Cerebellar cortex (tissue), 1 donor: ENCODE data around the gene MATCAP1.

Source experiments
- DNase-seq: peaks from one replicate; pipeline ENCODE4 v3.0.0-alpha.2; 2015; ENCODE audit warnings: low spot score

Gene MATCAP1

GRCh38 chr16:67190448-67191399, 7.0 kb upstream of the MATCAP1 start:
- DNase-seq = no peak

GRCh38 chr16:67190041-67190440, 6.3 kb upstream of the MATCAP1 start, which contains the start of gene EXOC3L1:
EXOC3L1 (minus strand) TSS chr16:67190136; CDS start chr16:67189676, 460 bp downstream.
- no peak for DNase-seq

GRCh38 chr16:67188798-67189197, 5.0 kb upstream of the MATCAP1 start:
- no peak for DNase-seq

- DNase-seq = no peak
Observed at GRCh38 chr16:67188323-67188722, 4.6 kb upstream of the MATCAP1 start.

- DNase-seq = no peak
Observed at GRCh38 chr16:67187175-67187890, 3.6 kb upstream of the MATCAP1 start.

GRCh38 chr16:67186550-67186950, 2.8 kb upstream of the MATCAP1 start:
- no peak for DNase-seq

- DNase-seq = no peak
Observed at GRCh38 chr16:67185651-67186134, 1.9 kb upstream of the MATCAP1 start.

GRCh38 chr16:67184995-67185650, 1.4 kb upstream of the MATCAP1 start:
- peak; percentile 88 for DNase-seq

- DNase-seq = no peak
Observed at GRCh38 chr16:67184453-67184994, 761 bp upstream of the MATCAP1 start.

- DNase-seq = no peak
Observed at GRCh38 chr16:67183284-67183626, 508 bp downstream of the MATCAP1 start.

GRCh38 chr16:67182288-67182687, 1.5 kb downstream of the MATCAP1 start:
- no peak for DNase-seq

- DNase-seq = no peak
Observed at GRCh38 chr16:67181346-67181745, 2.4 kb downstream of the MATCAP1 start.

- DNase-seq = no peak
Observed at GRCh38 chr16:67180166-67180565, 3.6 kb downstream of the MATCAP1 start.

- DNase-seq = no peak
Observed at GRCh38 chr16:67179421-67180080, 4.2 kb downstream of the MATCAP1 start.

GRCh38 chr16:67177743-67178699, 5.7 kb downstream of the MATCAP1 start:
- DNase-seq = peak; percentile 77

GRCh38 chr16:67176662-67177061, 7.1 kb downstream of the MATCAP1 start:
- DNase-seq = no peak

GRCh38 chr16:67174706-67175231, 9.0 kb downstream of the MATCAP1 start:
- no peak for DNase-seq

- DNase-seq = peak; percentile 94
Observed at GRCh38 chr16:67173808-67174705, 9.7 kb downstream of the MATCAP1 start.

- no peak for DNase-seq
Observed at GRCh38 chr16:67173323-67173722, 10.4 kb downstream of the MATCAP1 start.
